OCI-LY7 (cell line): ENCODE measurements around the gene ATG2A. TPM values are rescaled to one million over a fixed set of nuclear protein-coding genes. Genes with fewer than 3 reads are reported as not detected.

ENCODE experiments used
- BruUV-seq: library from RNA; stranded (reverse); fragments of 400-500 nt; replicated peaks from 2 replicates; lab custom pipeline; 2021; lab: Mats Ljungman, UMichigan
- CTCF ChIA-PET: fragments of 300-600 bp; sonication (Branson Sonifier 250); formaldehyde crosslinking; loops from one replicate; lab custom pipeline; 2022; ENCODE audit warnings: antibody characterized with exemption; ENCODE audit not compliant: unreplicated experiment; lab: Charles Lee
- POLR2A ChIA-PET: fragments of 300-600 bp; sonication (Branson Sonifier 250); formaldehyde crosslinking; loops from one replicate; lab custom pipeline; 2022; ENCODE audit warnings: antibody characterized with exemption; lab: Charles Lee
- DNase-seq: peaks from one replicate; pipeline ENCODE4 v3.0.0-alpha.2; 2015; ENCODE audit warnings: low spot score
- H2AFZ ChIP-seq: fragments of 200-600 bp; sonication (generic), shearing (Covaris generic); 2 replicates; pipeline ENCODE4 v1.6.1; 2014; ENCODE audit warnings: mild to moderate bottlenecking, antibody characterized with exemption, low read length, moderate library complexity
- H3K27ac ChIP-seq: fragments of 200-600 bp; sonication (generic); 2 replicates; pipeline ENCODE4 v1.5.1; 2014; ENCODE audit warnings: mixed run types, low read depth, mild to moderate bottlenecking, moderate library complexity, low read length, inconsistent platforms; ENCODE audit not compliant: poor library complexity, severe bottlenecking
- H3K36me3 ChIP-seq: fragments of 200-600 bp; sonication (generic); 2 replicates; pipeline ENCODE4 v1.6.1; 2014; ENCODE audit warnings: mild to moderate bottlenecking, antibody characterized with exemption, low read length, moderate library complexity, mixed read lengths; ENCODE audit not compliant: insufficient read depth
- H3K4me1 ChIP-seq: fragments of 200-600 bp; sonication (generic); 2 replicates; pipeline ENCODE4 v1.5.1; 2014; ENCODE audit warnings: mild to moderate bottlenecking, low read length; ENCODE audit not compliant: insufficient read depth, poor library complexity, severe bottlenecking
- H3K4me2 ChIP-seq: fragments of 200-600 bp; sonication (generic); 2 replicates; pipeline ENCODE4 v1.6.1; 2014; ENCODE audit warnings: mild to moderate bottlenecking, low read length
- H3K4me3 ChIP-seq: fragments of 200-600 bp; sonication (generic); 2 replicates; pipeline ENCODE4 v1.5.1; 2014; ENCODE audit warnings: mild to moderate bottlenecking, low read depth, low read length; ENCODE audit not compliant: poor library complexity, severe bottlenecking
- H3K79me2 ChIP-seq: fragments of 200-600 bp; sonication (generic); 2 replicates; pipeline ENCODE4 v1.6.1; 2016; ENCODE audit warnings: low read depth, mild to moderate bottlenecking, low read length, moderate library complexity, mixed read lengths; ENCODE audit not compliant: insufficient read depth
- H3K9me2 ChIP-seq: fragments of 200-600 bp; sonication (generic); 2 replicates; pipeline ENCODE4 v1.6.1; 2016; ENCODE audit warnings: mild to moderate bottlenecking, low read length, mixed read lengths; ENCODE audit not compliant: insufficient read depth
- H3K9me3 ChIP-seq: fragments of 200-600 bp; sonication (generic); 2 replicates; pipeline ENCODE4 v1.6.1; 2014; ENCODE audit warnings: mild to moderate bottlenecking, mixed run types, low read length, mixed read lengths
- H4K20me1 ChIP-seq: fragments of 200-600 bp; sonication (generic); 2 replicates; pipeline ENCODE4 v1.6.1; 2014; ENCODE audit warnings: mild to moderate bottlenecking, antibody characterized with exemption, low read length, moderate library complexity, mixed read lengths; ENCODE audit not compliant: insufficient read depth
- EZH2phosphoT487 ChIP-seq: fragments of 200-600 bp; sonication (generic); IDR thresholded peaks from 2 replicates; pipeline ENCODE4 v1.6.1; 2018; ENCODE audit warnings: low read depth, borderline replicate concordance, mild to moderate bottlenecking, mixed run types, antibody characterized with exemption, low read length, moderate library complexity, mixed read lengths
- intact Hi-C: fragments of 100-400 bp; cut with micrococcal nuclease; formaldehyde crosslinking; loops from one replicate; pipeline ENCODE4 v1.10.0; 2022; ENCODE audit not compliant: unreplicated experiment
- total RNA-seq, 2 experiments: library from RNA; depleted of rRNA in 1 of 2; stranded (reverse); fragments of >200 nt in 1 of 2; shearing (Covaris generic) in 1 of 2; gene quantifications; 2 replicates each; pipeline ENCODE4 v1.2.3, GENCODE V29; 2014 to 2022
- TF ChIP-seq, protein P1 (sequence below): fragments of 200-600 bp; sonication (generic); conservative IDR thresholded peaks from 2 replicates; pipeline ENCODE4 v1.5.1; 2014; ENCODE audit warnings: mild to moderate bottlenecking, antibody characterized with exemption, low read length, moderate library complexity, mixed read lengths

Gene ATG2A
- total RNA-seq, 2 experiments from 2014 or later, result 18.1 to 28.2 TPM

- Histone ChIP-seq H3K9me3 (no peaks in the 10 kb centered on the region), H4K20me1 (no peaks in the 10 kb centered on the region), H2AFZ (no peak overlapping the region), H3K4me2 (no peak overlapping the region), H3K36me3 (no peaks in the 10 kb centered on the region; the same call in 1 of the 2 replicates), H3K27ac (no peak overlapping the region), H3K79me2 (no peaks in the 10 kb centered on the region), H3K4me1 (peaks cover 27% of the 10 kb centered on the region), H3K4me3 (no peak overlapping the region), H3K9me2 (no peaks in the 10 kb centered on the region)
- ChIA-PET CTCF (interaction anchor here (1.3 to 2.9 kb wide), 2 partner anchors 8 to 44 kb away, joined by 4 to 9 read pairs; no protein-coding TSS in a partner anchor), POLR2A (interaction anchor here (2.0 kb wide), 1 partner anchor 43 kb away, joined by 4 read pairs; no protein-coding TSS in a partner anchor)
- no peak for DNase-seq
- TF ChIP-seq EZH2phosphoT487, result no peak
- TF ChIP-seq, protein P1, sequence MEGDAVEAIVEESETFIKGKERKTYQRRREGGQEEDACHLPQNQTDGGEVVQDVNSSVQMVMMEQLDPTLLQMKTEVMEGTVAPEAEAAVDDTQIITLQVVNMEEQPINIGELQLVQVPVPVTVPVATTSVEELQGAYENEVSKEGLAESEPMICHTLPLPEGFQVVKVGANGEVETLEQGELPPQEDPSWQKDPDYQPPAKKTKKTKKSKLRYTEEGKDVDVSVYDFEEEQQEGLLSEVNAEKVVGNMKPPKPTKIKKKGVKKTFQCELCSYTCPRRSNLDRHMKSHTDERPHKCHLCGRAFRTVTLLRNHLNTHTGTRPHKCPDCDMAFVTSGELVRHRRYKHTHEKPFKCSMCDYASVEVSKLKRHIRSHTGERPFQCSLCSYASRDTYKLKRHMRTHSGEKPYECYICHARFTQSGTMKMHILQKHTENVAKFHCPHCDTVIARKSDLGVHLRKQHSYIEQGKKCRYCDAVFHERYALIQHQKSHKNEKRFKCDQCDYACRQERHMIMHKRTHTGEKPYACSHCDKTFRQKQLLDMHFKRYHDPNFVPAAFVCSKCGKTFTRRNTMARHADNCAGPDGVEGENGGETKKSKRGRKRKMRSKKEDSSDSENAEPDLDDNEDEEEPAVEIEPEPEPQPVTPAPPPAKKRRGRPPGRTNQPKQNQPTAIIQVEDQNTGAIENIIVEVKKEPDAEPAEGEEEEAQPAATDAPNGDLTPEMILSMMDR, result no peak
- no TSS peak for BruUV-seq
- intact Hi-C loops, result loop anchor here (5.0 kb wide), 1 partner anchor 105 kb away; no protein-coding TSS in a partner anchor
Measured at GRCh38 chr11:64891880-64892279, 25.1 kb downstream of the ATG2A start.

GRCh38 chr11:64891215-64891848 lies 25.7 kb downstream of the ATG2A start:
- Histone ChIP-seq H3K4me1 (peaks cover 28% of the 10 kb centered on the region), H3K9me3 (no peaks in the 10 kb centered on the region), H3K27ac (no peak overlapping the region), H3K9me2 (no peaks in the 10 kb centered on the region), H3K4me3 (no peak overlapping the region), H4K20me1 (no peaks in the 10 kb centered on the region), H3K79me2 (no peaks in the 10 kb centered on the region), H2AFZ (no peak overlapping the region), H3K36me3 (no peaks in the 10 kb centered on the region; the same call in 1 of the 2 replicates), H3K4me2 (no peak overlapping the region)
- POLR2A ChIA-PET, result interaction anchor here (1.2 to 2.0 kb wide), 2 partner anchors 41 to 43 kb away, joined by 3 to 4 read pairs; no protein-coding TSS in a partner anchor
- no TSS peak for BruUV-seq
- DNase-seq, result no peak
- CTCF ChIA-PET, result interaction anchor here (1.4 to 2.9 kb wide), 2 partner anchors 42 to 43 kb away, joined by 4 to 9 read pairs; no protein-coding TSS in a partner anchor
- intact Hi-C loops, result loop anchor here (5.0 kb wide), 1 partner anchor 104 kb away; no protein-coding TSS in a partner anchor
- TF ChIP-seq EZH2phosphoT487, result no peak
- TF ChIP-seq, protein P1, result no peak

DNA sequence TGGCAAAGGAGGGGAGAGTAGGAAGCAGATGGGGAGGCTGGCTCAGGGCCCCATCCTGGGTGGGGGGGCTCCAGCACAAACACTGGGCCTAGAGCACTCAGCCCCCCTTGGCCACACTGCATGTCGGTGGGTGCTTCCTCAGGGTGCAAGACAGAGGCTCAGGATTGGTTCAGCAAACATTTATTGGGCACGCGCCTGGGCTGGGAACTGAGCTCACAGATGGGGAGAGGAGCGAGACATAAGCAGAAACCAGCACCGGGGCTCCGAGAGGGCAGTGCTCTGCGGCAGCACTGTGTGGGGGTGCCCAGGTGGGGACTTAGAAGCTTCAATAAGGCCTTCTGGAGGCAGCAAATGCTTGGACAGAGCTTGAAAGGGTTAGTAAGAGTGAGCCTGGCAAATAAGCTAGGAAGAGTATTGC lies 26.5 kb downstream of the ATG2A start:
- Histone ChIP-seq H3K4me1 (peaks cover 28% of the 10 kb centered on the region), H2AFZ (no peak overlapping the region), H3K9me2 (no peaks in the 10 kb centered on the region), H3K79me2 (no peaks in the 10 kb centered on the region), H4K20me1 (no peaks in the 10 kb centered on the region), H3K36me3 (no peaks in the 10 kb centered on the region; the same call in 1 of the 2 replicates), H3K4me2 (no peak overlapping the region), H3K27ac (no peak overlapping the region), H3K9me3 (no peaks in the 10 kb centered on the region), H3K4me3 (no peak overlapping the region)
- ChIA-PET CTCF (interaction anchor here (0.7 to 2.9 kb wide), 3 partner anchors 21 to 42 kb away, joined by 3 to 9 read pairs (median 4); no protein-coding TSS in a partner anchor), POLR2A (interaction anchor here (1.2 kb wide), 1 partner anchor 40 kb away, joined by 3 read pairs; no protein-coding TSS in a partner anchor)
- no TSS peak for BruUV-seq
- DNase-seq, result no peak
- intact Hi-C loops, result loop anchor here (5.0 kb wide), 1 partner anchor 103 kb away; no protein-coding TSS in a partner anchor
- TF ChIP-seq, protein P1, result no peak
- TF ChIP-seq EZH2phosphoT487, result no peak
